WTC11 (cell line): ENCODE results near the gene OSCP1. TPM values are rescaled to one million over a fixed set of nuclear protein-coding genes. Genes with fewer than 3 reads are reported as not detected.
A peak's percentile ranks its signal among the peaks of the same experiment; 100 is the strongest.

Experiments
- ATAC-seq: fragments of 200-7000 bp; cut with Tn5 transposase; 2 replicates; pipeline ENCODE4 v1.10.0; 2021; ENCODE audit warnings: mild to moderate bottlenecking, moderate library complexity
- CTCF ChIA-PET: fragments of 300-600 bp; sonication (Branson Sonifier 250); formaldehyde crosslinking; loops from one replicate; lab custom pipeline; 2021; ENCODE audit warnings: antibody characterized with exemption; lab: Charles Lee
- POLR2A ChIA-PET: fragments of 350-600 bp; sonication (Branson Sonifier 250); formaldehyde crosslinking; loops from one replicate; lab custom pipeline; 2021; ENCODE audit warnings: antibody characterized with exemption; lab: Charles Lee
- DNase-seq: peaks from one replicate; pipeline ENCODE4 v3.0.0; 2021; ENCODE audit warnings: low spot score
- H3K27ac Mint-ChIP-seq: 2 replicates; pipeline ENCODE4 v1.8.0; 2021; ENCODE audit warnings: mixed read lengths
- H3K27me3 Mint-ChIP-seq: 2 replicates; pipeline ENCODE4 v1.8.0; 2021; ENCODE audit warnings: low read depth, mild to moderate bottlenecking, moderate library complexity, mixed read lengths
- H3K36me3 Mint-ChIP-seq: 2 replicates; pipeline ENCODE4 v1.8.0; 2021; ENCODE audit warnings: mixed read lengths
- H3K4me1 Mint-ChIP-seq: 2 replicates; pipeline ENCODE4 v1.8.0; 2022; ENCODE audit warnings: mixed read lengths
- H3K4me3 Mint-ChIP-seq: 2 replicates; pipeline ENCODE4 v1.8.0; 2021; ENCODE audit warnings: mild to moderate bottlenecking, moderate library complexity, mixed read lengths
- H3K9me3 Mint-ChIP-seq: 2 replicates; pipeline ENCODE4 v1.8.0; 2021; ENCODE audit warnings: mixed read lengths
- CDX4 ChIP-seq: fragments of 250-450 bp; sonication (Bioruptor Pico); IDR thresholded peaks from 2 replicates; pipeline ENCODE4 v1.9.0; 2021; ENCODE audit warnings: moderate library complexity, mild to moderate bottlenecking, inconsistent platforms, borderline replicate concordance
- CTCF ChIP-seq: fragments of 200-600 bp; IDR thresholded peaks from 2 replicates; pipeline ENCODE4 v1.8.0; 2022; ENCODE audit warnings: antibody characterized with exemption
- FOXK1 ChIP-seq: sonication (generic); formaldehyde crosslinking; IDR thresholded peaks from 2 replicates; pipeline ENCODE4 v1.8.0; 2022; ENCODE audit warnings: mild to moderate bottlenecking, moderate library complexity, missing genetic modification reagents
- GABPB1 ChIP-seq: sonication (generic); formaldehyde crosslinking; IDR thresholded peaks from 2 replicates; pipeline ENCODE4 v1.8.1; 2023; ENCODE audit warnings: mild to moderate bottlenecking, missing genetic modification reagents
- GRHL2 ChIP-seq: fragments of 250-450 bp; sonication (Bioruptor Pico); IDR thresholded peaks from 2 replicates; pipeline ENCODE4 v1.8.0; 2022; ENCODE audit warnings: mild to moderate bottlenecking, moderate library complexity; ENCODE audit not compliant: insufficient replicate concordance, severe bottlenecking
- HMGXB4 ChIP-seq: sonication (generic); formaldehyde crosslinking; IDR thresholded peaks from 2 replicates; pipeline ENCODE4 v1.8.1; 2023; ENCODE audit warnings: mild to moderate bottlenecking, moderate library complexity, missing genetic modification reagents
- MXD4 ChIP-seq: fragments of 250-450 bp; sonication (Bioruptor Pico); IDR thresholded peaks from 2 replicates; pipeline ENCODE4 v1.8.0; 2021; ENCODE audit warnings: mild to moderate bottlenecking, moderate library complexity, borderline replicate concordance
- RELA ChIP-seq: sonication (generic); formaldehyde crosslinking; IDR thresholded peaks from 2 replicates; pipeline ENCODE4 v1.8.1; 2022; ENCODE audit warnings: missing genetic modification reagents, mild to moderate bottlenecking, borderline replicate concordance
- SOX15 ChIP-seq: fragments of 250-450 bp; sonication (Bioruptor Pico); IDR thresholded peaks from 2 replicates; pipeline ENCODE4 v1.9.0; 2021; ENCODE audit warnings: mild to moderate bottlenecking
- SP1 ChIP-seq: sonication (generic); formaldehyde crosslinking; conservative IDR thresholded peaks from 2 replicates; pipeline ENCODE4 v1.8.1; 2022; ENCODE audit warnings: missing genetic modification reagents
- STAT6 ChIP-seq: sonication (generic); formaldehyde crosslinking; conservative IDR thresholded peaks from 2 replicates; pipeline ENCODE4 v1.8.1; 2023; ENCODE audit warnings: mild to moderate bottlenecking, low read depth, missing genetic modification reagents, moderate library complexity
- ZMAT4 ChIP-seq: fragments of 250-450 bp; sonication (Bioruptor Pico); IDR thresholded peaks from 2 replicates; pipeline ENCODE4 v1.9.0; 2021; ENCODE audit warnings: mild to moderate bottlenecking
- ZNF317 ChIP-seq: sonication (generic); formaldehyde crosslinking; IDR thresholded peaks from 2 replicates; pipeline ENCODE4 v1.8.1; 2023; ENCODE audit warnings: low read depth, mild to moderate bottlenecking, moderate library complexity, missing genetic modification reagents, borderline replicate concordance
- ZNF423 ChIP-seq: fragments of 250-450 bp; sonication (Bioruptor Pico); IDR thresholded peaks from 2 replicates; pipeline ENCODE4 v2.1.2; 2022; ENCODE audit warnings: mild to moderate bottlenecking, moderate library complexity
- ZNF532 ChIP-seq: fragments of 250-450 bp; sonication (Bioruptor Pico); IDR thresholded peaks from 2 replicates; pipeline ENCODE4 v1.9.0; 2021; ENCODE audit warnings: mild to moderate bottlenecking, borderline replicate concordance
- ZNF671 ChIP-seq: fragments of 250-450 bp; sonication (Bioruptor Pico); IDR thresholded peaks from 2 replicates; pipeline ENCODE4 v1.8.0; 2021; ENCODE audit warnings: mild to moderate bottlenecking
- total RNA-seq: library from RNA; stranded (reverse); gene quantifications from 3 replicates; pipeline ENCODE4 v1.2.3, GENCODE V29; 2021

Gene OSCP1
- total RNA-seq, 1 experiment from 2014 or later, result 1.7 TPM

GRCh38 chr1:36453600-36454388 is 3.5 kb upstream of the OSCP1 start:
- DNase-seq, result no peak
- peaks cover 4% of the 10 kb centered on the region for H3K27me3 Mint-ChIP-seq
- POLR2A ChIA-PET, result no interaction called here
- no peaks in the 10 kb centered on the region for H3K9me3 Mint-ChIP-seq
- H3K4me3 Mint-ChIP-seq, result no peak overlapping the region
- H3K36me3 Mint-ChIP-seq, result peaks cover 28% of the 10 kb centered on the region
- CTCF ChIA-PET, result no interaction called here
- H3K4me1 Mint-ChIP-seq, result peaks cover 9% of the 10 kb centered on the region; the same call in 1 of the 2 replicates
- TF ChIP-seq ZNF317 (CRISPR knock-in tag) (no peak), RELA (CRISPR knock-in tag) (no peak), STAT6 (CRISPR knock-in tag) (no peak), ZNF532 (0 out of 2 replicates have a peak, but pooled peaks have one; percentile 21), CTCF (no peak), ZNF671 (CRISPR knock-in tag) (no peak), ZMAT4 (CRISPR knock-in tag) (no peak), SOX15 (CRISPR knock-in tag) (no peak)
- ATAC-seq, result no peak
- peak overlapping the region; percentile 54; the same call in 1 of the 2 replicates for H3K27ac Mint-ChIP-seq

GRCh38 chr1:36453051-36453450 is 2.8 kb upstream of the OSCP1 start:
- DNase-seq, result no peak
- H3K4me3 Mint-ChIP-seq, result no peak overlapping the region
- CTCF ChIA-PET, result no interaction called here
- no peak for TF ChIP-seq GRHL2
- TF ChIP-seq, all 79 proteins: peak for 0
- H3K27me3 Mint-ChIP-seq, result peaks cover 4% of the 10 kb centered on the region
- no peak for ATAC-seq
- H3K27ac Mint-ChIP-seq, result no peak overlapping the region
- H3K9me3 Mint-ChIP-seq, result no peaks in the 10 kb centered on the region
- peaks cover 24% of the 10 kb centered on the region for H3K36me3 Mint-ChIP-seq
- peaks cover 9% of the 10 kb centered on the region; the same call in 1 of the 2 replicates for H3K4me1 Mint-ChIP-seq
- POLR2A ChIA-PET, result no interaction called here

GRCh38 chr1:36450919-36451305 is 661 bp upstream of the OSCP1 start:
- Mint-ChIP-seq H3K9me3 (no peaks in the 10 kb centered on the region), H3K27ac (peak overlapping the region; percentile 58; the same call in 1 of the 2 replicates), H3K36me3 (peaks cover 12% of the 10 kb centered on the region), H3K27me3 (peaks cover 4% of the 10 kb centered on the region), H3K4me3 (peak overlapping the region; percentile 77), H3K4me1 (peaks cover 18% of the 10 kb centered on the region)
- POLR2A ChIA-PET, result interaction anchor here (0.7 to 1.6 kb wide), 4 partner anchors 13 to 806 kb away, joined by 3 to 16 read pairs (median 6); partner anchors contain the start of gene MRPS15
- ATAC-seq, result no peak
- CTCF ChIA-PET, result interaction anchor here (1.0 to 3.2 kb wide), 15 partner anchors 10 to 1152 kb away, joined by 3 to 15 read pairs (median 4); partner anchors contain the start of gene MRPS15
- DNase-seq, result no peak
- no peak for TF ChIP-seq HMGXB4 (CRISPR knock-in tag)
- TF ChIP-seq SP1, result no peak
- no peak for TF ChIP-seq ZNF423 (CRISPR knock-in tag)
- TF ChIP-seq FOXK1 (CRISPR knock-in tag), result no peak
- TF ChIP-seq GABPB1 (CRISPR knock-in tag), result no peak
- no peak for TF ChIP-seq MXD4
- no peak for TF ChIP-seq CDX4
